ENCODE results near the gene HSPA6.
"Not testable (repeated sequence)": the region's sequence is repeated elsewhere in the genome, so short reads cannot be mapped to it uniquely, and the experiment has no call there.

DNA sequence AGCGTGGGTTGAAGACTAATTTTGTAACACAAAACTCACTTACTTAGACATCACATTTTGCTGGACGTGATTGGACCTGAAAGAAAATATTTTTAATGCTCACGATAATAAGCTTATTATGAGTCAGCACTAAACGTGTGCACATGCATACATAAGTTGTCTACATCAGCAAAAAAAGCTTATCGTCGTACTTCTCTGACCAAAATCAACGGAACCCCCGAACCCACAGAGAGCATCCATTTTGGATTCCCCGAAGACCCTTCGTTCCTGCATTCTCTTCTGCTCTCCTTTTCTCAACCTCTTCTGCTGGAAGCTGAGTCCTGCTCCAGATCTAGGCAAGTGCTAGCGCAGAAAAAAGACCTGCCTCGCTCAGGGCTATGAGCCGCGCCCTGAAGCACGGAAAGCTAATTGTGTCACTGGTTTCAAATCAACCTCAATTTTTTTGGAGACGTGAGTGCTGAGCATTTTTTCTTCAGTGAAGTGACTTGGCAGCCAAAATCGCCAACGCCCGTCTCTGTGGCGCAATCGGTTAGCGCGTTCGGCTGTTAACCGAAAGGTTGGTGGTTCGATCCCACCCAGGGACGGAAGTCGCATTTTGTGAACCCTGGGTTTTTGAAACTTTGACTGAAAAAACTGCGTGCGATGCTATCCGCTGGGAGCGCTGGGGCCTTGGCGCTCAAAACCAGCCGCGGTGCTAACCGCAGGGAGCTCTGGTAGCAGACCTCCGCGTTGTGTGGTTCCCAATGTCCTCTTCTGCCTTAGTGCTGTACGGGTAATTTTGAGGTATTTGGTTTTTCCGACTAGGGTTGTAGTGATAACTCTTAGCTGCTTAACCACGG lies 15.6 kb downstream of the HSPA6 start:
- TF ChIP-seq, protein P1, sequence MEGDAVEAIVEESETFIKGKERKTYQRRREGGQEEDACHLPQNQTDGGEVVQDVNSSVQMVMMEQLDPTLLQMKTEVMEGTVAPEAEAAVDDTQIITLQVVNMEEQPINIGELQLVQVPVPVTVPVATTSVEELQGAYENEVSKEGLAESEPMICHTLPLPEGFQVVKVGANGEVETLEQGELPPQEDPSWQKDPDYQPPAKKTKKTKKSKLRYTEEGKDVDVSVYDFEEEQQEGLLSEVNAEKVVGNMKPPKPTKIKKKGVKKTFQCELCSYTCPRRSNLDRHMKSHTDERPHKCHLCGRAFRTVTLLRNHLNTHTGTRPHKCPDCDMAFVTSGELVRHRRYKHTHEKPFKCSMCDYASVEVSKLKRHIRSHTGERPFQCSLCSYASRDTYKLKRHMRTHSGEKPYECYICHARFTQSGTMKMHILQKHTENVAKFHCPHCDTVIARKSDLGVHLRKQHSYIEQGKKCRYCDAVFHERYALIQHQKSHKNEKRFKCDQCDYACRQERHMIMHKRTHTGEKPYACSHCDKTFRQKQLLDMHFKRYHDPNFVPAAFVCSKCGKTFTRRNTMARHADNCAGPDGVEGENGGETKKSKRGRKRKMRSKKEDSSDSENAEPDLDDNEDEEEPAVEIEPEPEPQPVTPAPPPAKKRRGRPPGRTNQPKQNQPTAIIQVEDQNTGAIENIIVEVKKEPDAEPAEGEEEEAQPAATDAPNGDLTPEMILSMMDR (optimal IDR thresholded peaks at IDR 0.05 in 1 of 3, IDR thresholded peaks at IDR 0.05 in 1 of 3, conservative IDR thresholded peaks at IDR 0.05 in 1 of 3; ENCODE audit: extremely low read depth in 1 of 3, insufficient read depth in 2 of 3, low read length in 3 of 3) = not testable (repeated sequence)
- TF ChIP-seq EZH2 (IDR thresholded peaks at IDR 0.05; ENCODE audit: low read length) = not testable (repeated sequence)
